MM.1S (cell line): ENCODE data around the gene KCNK5.

ENCODE experiments used
- EZH2 ChIP-seq: fragments of 300-600 bp; sonication (generic); optimal IDR thresholded peaks from 2 replicates; pipeline ENCODE3; 2017; ENCODE audit warnings: low read depth, mild to moderate bottlenecking, antibody characterized with exemption, low read length, mixed read lengths
- TF ChIP-seq, protein P1 (sequence below): fragments of 300-600 bp; sonication (generic); IDR thresholded peaks from 2 replicates; pipeline ENCODE4 v1.5.1; 2016; ENCODE audit warnings: antibody characterized with exemption, low read length, mixed read lengths

DNA sequence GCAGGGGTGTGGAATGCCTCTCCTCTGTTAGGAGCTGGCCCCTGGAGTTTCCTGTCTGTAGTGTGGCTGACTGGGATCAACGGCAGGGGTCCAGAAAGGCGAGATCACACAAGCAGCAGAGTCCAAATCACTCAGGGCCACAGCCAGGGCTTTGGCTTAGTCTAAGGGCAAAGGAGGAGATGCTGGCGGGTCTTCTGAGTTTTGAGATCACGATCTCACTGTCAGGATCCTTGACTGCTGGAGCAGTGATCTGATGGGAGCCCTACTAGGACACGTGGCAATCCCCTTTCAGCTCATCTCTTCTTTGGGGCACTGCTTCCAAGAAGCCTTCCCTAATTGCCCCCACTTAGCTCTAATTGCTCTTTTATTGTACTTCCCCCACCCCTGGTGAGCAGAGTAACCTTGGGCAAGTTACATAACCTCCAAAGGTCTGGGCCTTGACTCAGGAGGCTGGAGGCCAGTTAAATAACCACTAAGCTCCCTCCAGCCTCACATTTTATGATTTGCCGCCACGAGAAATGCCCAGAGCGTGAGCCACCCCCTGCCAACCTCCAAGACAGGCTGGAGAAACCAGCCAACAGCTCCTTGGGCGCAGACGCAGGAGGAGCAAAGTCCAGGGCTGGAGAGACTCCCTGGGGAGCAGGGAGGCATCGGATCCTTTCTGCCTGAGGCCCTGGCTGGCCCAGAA, 12.0 kb downstream of the KCNK5 start:
- TF ChIP-seq, protein P1, sequence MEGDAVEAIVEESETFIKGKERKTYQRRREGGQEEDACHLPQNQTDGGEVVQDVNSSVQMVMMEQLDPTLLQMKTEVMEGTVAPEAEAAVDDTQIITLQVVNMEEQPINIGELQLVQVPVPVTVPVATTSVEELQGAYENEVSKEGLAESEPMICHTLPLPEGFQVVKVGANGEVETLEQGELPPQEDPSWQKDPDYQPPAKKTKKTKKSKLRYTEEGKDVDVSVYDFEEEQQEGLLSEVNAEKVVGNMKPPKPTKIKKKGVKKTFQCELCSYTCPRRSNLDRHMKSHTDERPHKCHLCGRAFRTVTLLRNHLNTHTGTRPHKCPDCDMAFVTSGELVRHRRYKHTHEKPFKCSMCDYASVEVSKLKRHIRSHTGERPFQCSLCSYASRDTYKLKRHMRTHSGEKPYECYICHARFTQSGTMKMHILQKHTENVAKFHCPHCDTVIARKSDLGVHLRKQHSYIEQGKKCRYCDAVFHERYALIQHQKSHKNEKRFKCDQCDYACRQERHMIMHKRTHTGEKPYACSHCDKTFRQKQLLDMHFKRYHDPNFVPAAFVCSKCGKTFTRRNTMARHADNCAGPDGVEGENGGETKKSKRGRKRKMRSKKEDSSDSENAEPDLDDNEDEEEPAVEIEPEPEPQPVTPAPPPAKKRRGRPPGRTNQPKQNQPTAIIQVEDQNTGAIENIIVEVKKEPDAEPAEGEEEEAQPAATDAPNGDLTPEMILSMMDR: no peak
- no peak for TF ChIP-seq EZH2
